ENCODE data around the gene CCDC154. TPM values are rescaled to one million over a fixed set of nuclear protein-coding genes. Genes with fewer than 3 reads are reported as not detected.
"Not testable (repeated sequence)": the region's sequence is repeated elsewhere in the genome, so short reads cannot be mapped to it uniquely, and the experiment has no call there.

The CCDC154 gene
- polyA plus RNA-seq, 6 donors from 2014 or later = 0.16 to 0.26 TPM; not detected in 4

- H3K9me3 Mint-ChIP-seq = peaks cover 0 to 7% (median 4%) of the 10 kb centered on the region in 7 donors
- peaks cover 0 to 8% of the 10 kb centered on the region in 2 donors for H3K36me3 Mint-ChIP-seq
- no peak for ATAC-seq (ENCODE audit: low read depth in 2 of 2)
- H3K27ac Mint-ChIP-seq = peak overlapping the region in 5 of 6 donors; percentile 27 to 97 (median 44)
- peak overlapping the region in 2 of 8 donors; percentile 37 to 81 for H3K4me3 Mint-ChIP-seq
- H3K4me1 Mint-ChIP-seq = peaks cover 23 to 52% (median 23%) of the 10 kb centered on the region in 3 donors
- H3K27me3 Mint-ChIP-seq = no peaks in the 10 kb centered on the region
- DNase-seq = no peak
Observed at GRCh38 chr16:1481906-1482835, 37.8 kb upstream of the CCDC154 start.

DNA sequence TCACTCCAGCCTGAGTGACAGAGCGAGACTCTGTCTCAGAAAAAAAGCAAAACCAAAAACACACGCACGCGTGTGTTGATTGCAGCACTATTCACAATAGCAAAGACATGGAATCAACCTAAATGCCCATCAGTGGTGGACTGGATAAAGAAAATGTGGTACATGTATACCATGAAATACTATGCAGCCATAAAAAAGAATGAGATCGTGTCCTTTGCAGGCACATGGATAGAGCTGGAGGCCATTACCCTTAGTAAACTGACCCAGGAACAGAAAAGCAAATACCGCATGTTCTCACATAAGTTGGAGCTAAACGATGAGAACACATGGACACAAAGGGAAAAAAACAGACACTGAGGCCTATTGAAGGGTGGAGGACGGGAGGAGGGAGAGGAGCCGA lies 34.6 kb upstream of the CCDC154 start:
- not testable (repeated sequence) for DNase-seq; ATAC-seq (ENCODE audit: low read depth in 2 of 2); H3K9me3 Mint-ChIP-seq; H3K27me3 Mint-ChIP-seq; H3K36me3 Mint-ChIP-seq
- Mint-ChIP-seq H3K4me1 (peaks cover 23 to 63% (median 23%) of the 10 kb centered on the region in 3 donors), H3K27ac (peak overlapping the region in 4 of 6 donors; percentile 74 to 98 (median 88)), H3K4me3 (peak overlapping the region in 5 of 8 donors; percentile 30 to 70 (median 66))

GRCh38 chr16:1477033-1477432 lies 32.7 kb upstream of the CCDC154 start:
- Mint-ChIP-seq H3K27ac (peak overlapping the region in 3 of 6 donors; percentile 67 to 94 (median 78)), H3K9me3 (peaks cover 0 to 7% (median 4%) of the 10 kb centered on the region in 7 donors), H3K4me1 (peaks cover 24 to 73% (median 33%) of the 10 kb centered on the region in 3 donors), H3K27me3 (no peaks in the 10 kb centered on the region), H3K36me3 (peaks cover 0 to 8% of the 10 kb centered on the region in 2 donors), H3K4me3 (peak overlapping the region in 5 of 8 donors; percentile 20 to 72 (median 39))
- ATAC-seq (ENCODE audit: low read depth in 2 of 2) = no peak
- no peak for DNase-seq

DNA sequence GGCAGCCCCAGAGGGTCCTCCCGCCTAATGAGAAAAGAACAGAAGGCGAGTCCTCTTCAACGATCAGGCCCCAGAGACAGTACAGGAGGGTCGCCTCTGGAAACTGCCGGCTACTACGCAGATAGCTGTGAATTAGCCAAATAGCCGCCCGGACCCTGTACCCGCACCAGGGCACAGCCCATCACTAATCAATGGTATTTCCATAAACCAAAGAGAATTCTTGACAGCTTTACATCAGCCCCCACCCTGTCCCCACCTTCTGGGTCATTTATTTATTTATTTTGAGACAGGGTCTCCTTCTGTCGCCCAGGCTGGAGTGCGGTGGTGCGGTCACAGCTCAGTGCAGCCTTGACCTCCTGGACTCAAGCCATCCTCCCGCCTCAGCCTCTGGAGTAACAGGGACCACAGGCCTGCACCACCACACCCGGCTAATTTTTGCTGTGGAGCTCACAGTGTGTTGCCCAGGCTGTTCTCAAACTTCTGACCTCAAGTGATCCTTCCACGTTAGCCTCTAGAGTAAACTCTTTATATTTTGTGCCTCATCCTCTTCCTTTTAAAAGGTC lies 31.3 kb upstream of the CCDC154 start:
- H3K9me3 Mint-ChIP-seq = peaks cover 0 to 3% (median 3%) of the 10 kb centered on the region in 7 donors
- H3K27me3 Mint-ChIP-seq = no peaks in the 10 kb centered on the region
- DNase-seq = no peak
- peak overlapping the region; percentile 93 to 99 (median 96) for H3K27ac Mint-ChIP-seq
- no peaks in the 10 kb centered on the region for H3K36me3 Mint-ChIP-seq
- H3K4me3 Mint-ChIP-seq = peak overlapping the region; percentile 74 to 93 (median 90)
- peaks cover 24 to 74% (median 33%) of the 10 kb centered on the region in 3 donors for H3K4me1 Mint-ChIP-seq
- no peak for ATAC-seq (ENCODE audit: low read depth in 2 of 2)

DNA sequence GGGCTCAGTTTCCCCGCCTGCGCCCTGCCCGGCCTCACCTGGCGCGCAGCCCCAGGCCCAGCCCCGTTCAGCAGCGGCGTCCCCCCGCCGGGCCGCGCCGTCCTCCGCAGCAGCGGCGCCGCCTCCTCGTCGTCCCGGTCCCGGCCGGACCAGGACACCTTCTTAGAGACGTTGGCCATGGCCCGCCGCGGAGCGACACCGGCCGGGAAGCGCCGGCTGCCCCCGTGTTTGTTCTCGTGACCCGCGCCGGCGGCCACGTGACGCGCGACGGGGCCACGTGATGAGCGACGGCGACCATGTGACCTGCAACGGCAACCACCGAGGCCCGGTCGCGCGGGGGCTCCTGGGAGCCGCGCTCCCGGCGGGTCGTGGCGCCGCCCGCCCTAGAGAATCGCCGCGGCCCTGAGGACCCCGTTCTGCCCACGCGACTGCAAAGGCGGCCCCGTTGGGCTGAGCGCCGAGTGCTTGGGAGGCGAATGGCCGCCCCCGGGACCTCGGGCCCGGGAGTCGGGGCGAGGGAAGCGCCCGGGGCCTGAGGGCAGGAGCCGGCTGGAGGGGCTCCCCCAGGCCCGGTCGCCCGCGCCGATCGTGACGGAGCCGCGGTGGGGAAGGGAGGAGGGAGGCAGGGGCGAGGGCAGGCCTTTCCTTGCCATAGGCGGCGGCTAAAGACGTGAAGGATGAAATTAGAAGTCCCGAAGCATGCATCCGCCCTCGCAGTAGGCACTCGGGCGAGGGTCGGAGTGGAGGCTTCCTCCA lies 30.6 kb upstream of the CCDC154 start, which contains the start of gene CLCN7:
Gene CLCN7, minus strand, starts transcription at position 233 of the 756 bp plus-strand sequence. Its CDS starts 54 bp downstream, at position 179.
- Mint-ChIP-seq H3K27me3 (no peaks in the 10 kb centered on the region), H3K4me1 (peaks cover 23 to 76% (median 38%) of the 10 kb centered on the region in 3 donors), H3K9me3 (peaks cover 0 to under 1% (median 0%) of the 10 kb centered on the region in 7 donors), H3K36me3 (no peaks in the 10 kb centered on the region), H3K4me3 (peak within 1 kb of the TSS; percentile 74 to 93 (median 90)), H3K27ac (peak within 1 kb of the TSS; percentile 93 to 99 (median 96))
- peak; percentile 85 to 86 for ATAC-seq (ENCODE audit: low read depth in 2 of 2)
- DNase-seq = peak; percentile 92

DNA sequence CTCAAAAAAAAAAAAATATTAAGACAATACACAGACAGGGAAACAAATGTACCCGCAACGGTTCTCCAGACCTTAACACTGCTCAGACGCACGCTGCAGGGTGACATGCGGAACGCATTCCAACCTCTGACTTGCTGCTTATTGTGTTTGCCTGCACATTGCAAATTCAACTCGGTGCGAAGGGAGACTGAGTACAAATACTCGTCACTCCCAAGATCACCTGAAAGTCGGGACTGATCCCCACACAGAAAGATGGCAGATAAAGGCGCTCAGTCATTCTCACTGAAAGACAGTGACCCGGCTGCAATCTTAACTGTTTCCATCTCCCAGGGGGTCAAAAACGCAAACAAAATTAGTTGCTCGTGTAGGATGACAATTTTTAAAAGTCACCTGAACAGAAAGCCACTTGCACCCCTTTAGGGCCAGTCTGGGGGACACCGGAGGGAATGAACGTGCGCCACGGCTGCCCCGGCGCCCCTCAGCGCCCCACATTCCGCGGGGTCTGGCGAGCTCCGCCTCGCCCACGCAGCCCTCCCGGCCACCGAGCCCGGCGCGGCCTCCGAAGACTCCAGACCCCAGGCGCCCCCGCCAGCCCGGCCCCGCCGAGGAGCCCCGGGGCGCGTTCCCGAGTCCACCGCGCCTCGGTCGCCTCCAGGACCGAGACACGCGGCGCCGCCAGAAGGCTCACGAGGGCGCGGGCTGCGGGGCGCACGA lies 29.9 kb upstream of the CCDC154 start:
- DNase-seq = no peak
- no peaks in the 10 kb centered on the region for H3K27me3 Mint-ChIP-seq
- peak overlapping the region in 5 of 6 donors; percentile 85 to 97 (median 94) for H3K27ac Mint-ChIP-seq
- ATAC-seq (ENCODE audit: low read depth in 2 of 2) = peak; percentile 2 to 9
- H3K4me3 Mint-ChIP-seq = peak overlapping the region; percentile 74 to 93 (median 87)
- H3K9me3 Mint-ChIP-seq = no peaks in the 10 kb centered on the region
- no peaks in the 10 kb centered on the region for H3K36me3 Mint-ChIP-seq
- peaks cover 28 to 78% (median 43%) of the 10 kb centered on the region in 3 donors for H3K4me1 Mint-ChIP-seq

DNA sequence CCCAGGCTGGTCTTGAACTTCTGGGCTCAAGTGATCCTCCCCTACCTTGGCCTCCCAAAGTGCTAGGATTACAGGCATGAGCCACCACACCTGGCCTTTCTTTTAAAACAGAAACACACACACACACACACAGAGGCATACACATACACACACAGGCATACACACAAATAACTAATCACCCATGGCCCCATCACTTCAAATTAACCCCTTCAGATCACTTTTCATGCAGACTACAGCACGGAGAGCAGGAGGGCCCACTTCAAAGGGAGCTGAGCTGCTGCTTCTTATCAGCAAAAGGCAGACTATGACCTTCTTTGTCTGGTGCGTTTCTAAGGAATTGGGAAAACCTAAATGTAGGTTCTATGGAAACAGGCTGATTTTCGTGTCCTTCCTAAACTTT lies 28.6 kb upstream of the CCDC154 start:
- peak overlapping the region; percentile 60 to 91 (median 79) for H3K4me3 Mint-ChIP-seq
- no peak for DNase-seq
- peaks cover 28 to 70% (median 43%) of the 10 kb centered on the region in 3 donors for H3K4me1 Mint-ChIP-seq
- H3K36me3 Mint-ChIP-seq = no peaks in the 10 kb centered on the region
- H3K27me3 Mint-ChIP-seq = no peaks in the 10 kb centered on the region
- ATAC-seq (ENCODE audit: low read depth in 2 of 2) = no peak
- peak overlapping the region in 5 of 6 donors; percentile 68 to 94 (median 92) for H3K27ac Mint-ChIP-seq
- H3K9me3 Mint-ChIP-seq = no peaks in the 10 kb centered on the region

DNA sequence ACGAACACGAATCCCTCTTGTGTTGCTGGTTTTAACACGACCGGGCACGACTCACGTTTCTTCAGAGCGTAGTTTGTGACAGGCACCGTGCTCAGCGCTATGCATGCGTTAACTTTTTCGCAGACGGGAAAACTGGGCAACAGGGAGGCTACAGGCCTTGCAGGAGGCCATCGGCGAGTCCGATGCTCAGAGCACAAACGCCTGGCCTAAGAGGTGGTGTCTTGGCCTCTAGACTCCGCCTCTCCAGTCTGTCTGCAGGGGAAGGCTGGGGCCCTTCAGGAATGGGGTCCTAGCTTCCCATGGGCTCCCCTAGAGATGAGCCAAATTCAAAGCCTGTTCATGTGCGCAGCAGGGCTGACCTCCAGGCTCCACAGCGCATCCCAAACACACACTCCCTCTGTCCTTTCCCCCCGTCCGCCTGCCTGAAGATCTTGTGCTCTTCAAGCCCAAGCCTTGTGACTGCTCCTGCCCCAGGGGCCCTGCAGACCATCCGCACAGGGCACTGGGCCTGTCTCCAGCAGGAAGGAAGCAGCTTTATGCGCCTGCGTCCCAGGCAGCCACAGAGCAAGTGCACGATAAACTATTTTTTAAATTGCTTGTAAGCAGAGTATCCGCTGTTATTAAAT lies 27.3 kb upstream of the CCDC154 start:
- ATAC-seq (ENCODE audit: low read depth in 2 of 2) (no peak), DNase-seq (no peak)
- no peaks in the 10 kb centered on the region for H3K9me3 Mint-ChIP-seq
- no peaks in the 10 kb centered on the region for H3K36me3 Mint-ChIP-seq
- H3K27ac Mint-ChIP-seq = peak overlapping the region in 5 of 6 donors; percentile 91 to 97 (median 94)
- peaks cover 38 to 72% (median 50%) of the 10 kb centered on the region in 3 donors for H3K4me1 Mint-ChIP-seq
- H3K27me3 Mint-ChIP-seq = no peaks in the 10 kb centered on the region
- peak overlapping the region; percentile 54 to 91 (median 83) for H3K4me3 Mint-ChIP-seq

- no peak for ATAC-seq (ENCODE audit: low read depth in 2 of 2)
Observed at GRCh38 chr16:1470481-1471251, 26.3 kb upstream of the CCDC154 start.

DNA sequence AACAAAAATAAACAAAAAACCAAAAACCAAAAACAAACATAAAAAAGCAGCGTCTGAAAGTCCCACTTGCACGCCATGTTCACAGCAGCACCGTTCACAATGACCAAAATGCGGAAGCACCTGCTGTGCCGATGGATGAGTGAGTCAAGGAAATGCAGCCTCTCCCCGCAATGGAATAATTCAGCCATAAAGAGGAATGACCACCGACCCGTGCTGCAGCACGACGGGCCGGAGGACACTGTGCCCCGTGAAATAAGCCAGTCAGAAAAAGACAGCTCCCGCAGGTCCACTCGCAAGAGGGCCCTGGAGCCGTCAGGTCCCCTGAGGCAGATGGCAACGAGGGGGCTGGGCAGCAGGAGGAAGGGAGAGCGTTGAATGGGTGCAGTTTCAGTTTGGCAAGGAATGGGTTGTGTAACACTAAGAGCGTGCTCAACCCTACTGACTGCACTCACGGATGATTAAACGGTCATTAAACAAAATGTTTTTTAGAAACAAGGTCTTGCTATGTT lies 25.4 kb upstream of the CCDC154 start:
- peak; percentile 41 to 67 for ATAC-seq (ENCODE audit: low read depth in 2 of 2)
- peak overlapping the region; percentile 89 to 99 (median 96) for H3K27ac Mint-ChIP-seq
- H3K9me3 Mint-ChIP-seq = no peaks in the 10 kb centered on the region
- no peaks in the 10 kb centered on the region for H3K36me3 Mint-ChIP-seq
- DNase-seq = peak; percentile 46
- H3K27me3 Mint-ChIP-seq = no peaks in the 10 kb centered on the region
- H3K4me3 Mint-ChIP-seq = peak overlapping the region; percentile 35 to 91 (median 84)
- H3K4me1 Mint-ChIP-seq = peaks cover 38 to 63% (median 54%) of the 10 kb centered on the region in 3 donors

More at GRCh38 chr16:1470481-1471251, 26.3 kb upstream of the CCDC154 start:
- Mint-ChIP-seq H3K4me1 (peaks cover 38 to 67% (median 50%) of the 10 kb centered on the region in 3 donors), H3K36me3 (no peaks in the 10 kb centered on the region), H3K9me3 (no peaks in the 10 kb centered on the region), H3K27me3 (no peaks in the 10 kb centered on the region), H3K27ac (peak overlapping the region; percentile 93 to 98 (median 96)), H3K4me3 (peak overlapping the region; percentile 54 to 91 (median 83))
- DNase-seq = no peak

- Mint-ChIP-seq H3K4me1 (peaks cover 36 to 64% (median 55%) of the 10 kb centered on the region in 3 donors), H3K4me3 (peak overlapping the region in 7 of 8 donors; percentile 35 to 91 (median 81)), H3K27ac (peak overlapping the region in 5 of 6 donors; percentile 92 to 99 (median 95))
- ATAC-seq (ENCODE audit: low read depth in 2 of 2); DNase-seq; H3K9me3 Mint-ChIP-seq; H3K36me3 Mint-ChIP-seq; H3K27me3 Mint-ChIP-seq: not testable (repeated sequence)
Observed at GRCh38 chr16:1469141-1469540, 24.8 kb upstream of the CCDC154 start.
